GM19239 (cell line): ENCODE data around the gene MOGAT3.
A peak's percentile ranks its signal among the peaks of the same experiment; 100 is the strongest.

Source experiments
- DNase-seq: peaks from one replicate; pipeline ENCODE4 v3.0.0; 2011; ENCODE audit warnings: low spot score; ENCODE audit not compliant: insufficient read length
- FAIRE-seq: peaks from 2 replicates; lab custom pipeline; 2011; peaks lifted over from hg19 to GRCh38; lab: Jason Lieb, UNC

MOGAT3 gene

GRCh38 chr7:101173752-101174244 lies 27.0 kb downstream of the MOGAT3 start:
- DNase-seq (peak; percentile 85), FAIRE-seq (peak; percentile 44)

- DNase-seq (no peak), FAIRE-seq (no peak)
Measured at GRCh38 chr7:101172854-101173751, 27.7 kb downstream of the MOGAT3 start.

- FAIRE-seq (no peak), DNase-seq (no peak)
Measured at GRCh38 chr7:101172005-101172853, 28.6 kb downstream of the MOGAT3 start.

GRCh38 chr7:101171442-101171837 lies 29.4 kb downstream of the MOGAT3 start:
- FAIRE-seq (no peak), DNase-seq (no peak)

GRCh38 chr7:101170617-101171441 lies 30.0 kb downstream of the MOGAT3 start:
- FAIRE-seq = no peak
- DNase-seq = no peak

GRCh38 chr7:101169838-101170551 lies 30.8 kb downstream of the MOGAT3 start:
- FAIRE-seq = peak; percentile 88
- peak; percentile 77 for DNase-seq

GRCh38 chr7:101169110-101169837 lies 31.6 kb downstream of the MOGAT3 start:
- DNase-seq = no peak

GRCh38 chr7:101168412-101169049 lies 32.3 kb downstream of the MOGAT3 start:
- DNase-seq (no peak), FAIRE-seq (no peak)

More at GRCh38 chr7:101169110-101169837, 31.6 kb downstream of the MOGAT3 start:
- peak; percentile 23 for FAIRE-seq

GRCh38 chr7:101167645-101168411 lies 33.0 kb downstream of the MOGAT3 start:
- FAIRE-seq (no peak), DNase-seq (no peak)

- DNase-seq = no peak
- no peak for FAIRE-seq
Measured at GRCh38 chr7:101166909-101167644, 33.8 kb downstream of the MOGAT3 start.

GRCh38 chr7:101166648-101166908 lies 34.3 kb downstream of the MOGAT3 start:
- no peak for FAIRE-seq
- DNase-seq = no peak

GRCh38 chr7:101165958-101166647 lies 34.7 kb downstream of the MOGAT3 start:
- DNase-seq = no peak
- no peak for FAIRE-seq

GRCh38 chr7:101165075-101165957 lies 35.5 kb downstream of the MOGAT3 start, which contains the start of gene VGF:
Gene VGF (minus strand): TSS chr7:101165569. CDS start chr7:101164843, 726 bp downstream.
- DNase-seq (peak; percentile 96), FAIRE-seq (peak; percentile 72)

- DNase-seq (no peak), FAIRE-seq (no peak)
Measured at GRCh38 chr7:101164071-101164840, 36.6 kb downstream of the MOGAT3 start.
